GM21381 (cell line): ENCODE measurements around the gene GSTM5.
"Not testable (repeated sequence)": the region's sequence is repeated elsewhere in the genome, so short reads cannot be mapped to it uniquely, and the experiment has no call there.

Source experiments
- ATAC-seq: cut with Tn5 transposase; IDR thresholded peaks from one replicate; pipeline ENCODE4 v1.9.1; 2021; ENCODE audit warnings: mild to moderate bottlenecking, moderate library complexity; ENCODE audit not compliant: unreplicated experiment

The GSTM5 gene

DNA sequence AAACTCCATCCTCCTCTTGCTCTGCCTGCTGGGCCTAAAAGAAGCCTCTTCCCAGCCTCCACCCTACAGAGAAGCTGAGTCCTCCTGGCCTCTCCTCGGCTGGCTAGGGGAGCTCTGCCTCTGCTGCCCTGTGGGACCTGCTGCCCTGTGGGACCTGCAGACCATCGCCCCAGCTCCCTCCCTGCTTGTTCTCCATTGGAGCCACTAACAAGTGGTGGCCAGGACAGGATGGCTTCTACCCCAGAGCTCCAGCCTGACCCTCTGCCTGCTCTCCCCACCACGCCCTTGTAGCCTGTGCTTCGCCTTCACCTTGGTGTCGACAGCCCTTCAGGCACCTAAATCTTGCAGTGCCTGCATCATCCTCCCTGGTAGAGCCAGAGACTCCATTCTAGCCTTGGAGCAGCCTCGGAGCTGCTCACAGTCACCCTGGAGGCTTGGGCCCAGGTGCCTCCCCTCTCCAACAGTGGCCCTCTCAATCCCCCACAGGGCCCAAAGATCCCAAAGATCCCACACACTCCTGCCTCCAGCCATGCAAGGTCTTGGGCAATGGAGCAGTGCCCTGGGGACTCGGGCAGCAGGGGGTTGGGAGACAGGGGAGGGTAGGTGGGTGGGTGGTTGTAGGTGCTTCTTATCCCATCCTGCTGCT, 48.7 kb downstream of the GSTM5 start:
- ATAC-seq, result no peak

DNA sequence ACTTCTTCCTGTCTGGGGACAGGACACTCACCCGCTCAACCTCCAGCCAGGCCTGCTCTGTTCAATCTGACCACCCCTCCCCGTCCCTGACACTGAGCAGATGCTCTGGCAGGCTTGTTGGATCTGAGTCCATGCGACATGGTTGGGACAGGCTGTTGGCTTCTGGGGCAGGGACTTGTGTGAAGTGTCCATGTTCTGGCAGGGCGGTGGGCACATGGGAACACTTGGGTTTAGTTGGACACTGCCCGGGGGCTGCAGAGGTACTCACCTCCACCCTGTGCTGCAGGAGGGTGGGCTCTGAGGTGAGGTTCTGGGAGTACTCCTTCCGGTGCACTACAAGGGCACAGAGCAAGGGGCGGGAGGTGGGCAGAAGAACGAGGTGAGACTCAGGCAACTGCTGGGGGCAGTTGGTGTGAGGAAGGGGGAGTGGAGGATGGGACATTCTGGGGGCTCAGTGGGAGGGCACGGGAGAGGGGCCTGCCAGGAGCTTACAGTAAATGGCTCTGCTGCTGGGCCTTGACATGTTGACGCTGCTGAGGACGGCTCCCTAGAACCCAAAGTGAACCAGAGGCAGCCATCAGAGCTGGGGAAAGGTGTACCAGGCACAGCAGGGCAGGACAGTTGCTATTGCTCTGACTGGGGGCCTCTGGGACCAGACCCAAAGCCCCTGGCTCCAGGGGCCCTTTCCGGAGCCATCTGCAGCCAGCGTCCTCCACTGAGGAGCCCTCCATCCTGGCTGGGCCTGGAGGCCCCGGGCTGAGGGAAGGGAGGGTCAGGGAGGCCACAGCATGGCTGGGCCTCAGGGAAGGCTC, 49.4 kb downstream of the GSTM5 start:
- ATAC-seq, result no peak

DNA sequence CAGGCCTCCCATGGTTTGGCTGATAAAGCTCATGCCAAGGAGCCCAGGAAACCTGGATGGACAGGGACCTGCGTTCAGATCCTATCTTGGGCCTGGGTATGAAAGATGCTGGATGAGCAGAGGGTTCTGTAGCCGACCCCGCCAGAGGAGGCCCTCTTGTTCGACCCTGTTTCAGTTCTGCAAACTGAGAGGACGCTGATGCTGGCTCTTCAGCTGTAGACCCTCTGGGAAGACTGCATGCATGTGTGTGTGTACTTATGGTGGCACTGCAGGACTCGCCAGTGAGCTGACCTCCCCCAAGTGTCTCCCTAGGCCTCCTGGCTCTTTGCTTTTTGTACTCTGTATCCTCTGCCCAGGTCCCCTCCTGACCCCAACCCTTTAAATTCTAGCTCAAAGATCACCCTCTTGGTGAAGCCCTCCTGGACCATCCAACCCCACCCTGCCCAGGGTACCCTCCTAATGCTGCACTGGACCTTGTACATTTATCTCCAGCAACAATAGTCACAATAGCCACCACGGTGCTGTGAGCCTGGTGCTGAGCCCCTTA, 50.1 kb downstream of the GSTM5 start:
- ATAC-seq, result no peak

DNA sequence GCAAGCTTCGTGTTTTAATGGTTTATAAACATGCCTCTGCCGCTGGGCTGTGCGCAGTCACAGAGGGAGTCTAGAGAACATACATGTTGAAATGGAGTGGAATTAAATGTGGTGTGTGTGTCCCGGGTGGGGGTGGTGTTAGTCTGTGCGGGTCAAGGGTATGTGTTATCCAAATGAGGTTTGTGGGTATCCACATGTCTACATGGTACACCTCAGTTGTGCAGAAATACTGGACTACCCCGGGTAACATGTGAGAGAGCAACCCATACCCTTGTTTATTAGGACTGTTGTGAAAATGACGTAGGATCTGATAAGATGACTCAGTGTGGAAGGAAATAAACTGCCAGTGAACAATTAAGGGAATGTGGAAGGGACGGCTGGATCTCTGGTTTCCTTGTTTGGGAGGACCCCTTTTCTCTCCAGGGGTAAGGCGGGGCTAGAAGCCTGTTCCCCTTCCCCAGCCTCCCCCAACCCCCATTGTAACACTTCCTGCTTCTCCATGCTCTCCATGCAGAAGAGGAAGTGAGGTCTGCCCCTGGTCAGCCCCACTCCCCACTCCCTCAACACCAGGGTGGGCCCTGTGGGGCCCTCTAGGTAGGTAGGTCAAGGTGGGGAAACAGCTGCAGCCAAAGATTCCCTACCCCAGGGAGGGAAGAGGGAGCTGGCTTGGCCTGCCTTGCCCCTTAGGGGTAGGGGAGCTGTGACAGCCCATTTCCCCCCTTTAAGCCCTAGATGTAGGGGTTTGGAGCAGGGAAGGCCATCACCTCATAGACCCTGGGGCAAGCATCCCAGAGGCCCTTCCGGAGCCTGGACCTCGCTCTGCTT, 51.0 kb downstream of the GSTM5 start:
- ATAC-seq, result no peak

DNA sequence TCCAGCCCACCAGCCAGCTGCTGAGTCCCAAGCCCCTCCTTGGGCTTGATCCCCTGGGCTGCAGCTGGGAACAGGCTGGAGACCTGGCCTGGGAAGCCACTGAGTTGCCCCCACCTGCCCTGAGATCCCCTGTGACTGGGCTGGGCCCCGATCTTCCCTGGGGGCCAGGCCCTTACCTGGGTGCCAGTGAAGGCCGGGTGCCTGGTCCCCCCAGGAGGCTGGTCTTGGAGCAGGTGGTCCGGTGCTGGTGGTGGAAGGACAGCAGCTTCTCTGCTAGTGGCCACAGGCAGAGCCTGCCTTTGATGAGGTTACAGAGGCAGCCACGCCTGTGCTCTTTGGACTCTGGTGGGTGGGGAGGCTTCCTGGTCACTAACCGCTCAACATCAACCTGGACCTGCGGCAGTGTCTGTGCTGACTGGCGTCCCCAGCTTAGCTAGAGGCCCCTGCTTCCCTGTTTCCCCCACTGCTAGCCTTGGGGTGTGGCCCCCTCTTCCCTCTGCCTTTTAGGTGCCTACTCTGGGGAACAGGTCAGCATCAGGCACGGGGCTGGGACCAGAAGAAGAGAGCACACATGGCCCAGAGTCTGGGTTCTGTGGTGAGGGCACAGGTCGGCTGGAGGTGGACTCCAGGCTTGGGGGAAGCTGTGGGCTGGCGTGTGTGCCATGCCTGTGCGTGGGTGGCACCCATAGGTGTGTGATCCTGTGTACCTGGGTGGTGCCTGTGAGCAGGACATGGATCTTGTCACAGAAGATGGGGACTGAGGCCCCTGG, 51.8 kb downstream of the GSTM5 start, which contains the start of gene EPS8L3:
Gene EPS8L3, minus strand, starts transcription at position 278 of the 770 bp plus-strand sequence. CDS start 2,174 bp downstream, outside the sequence.
- no peak for ATAC-seq

DNA sequence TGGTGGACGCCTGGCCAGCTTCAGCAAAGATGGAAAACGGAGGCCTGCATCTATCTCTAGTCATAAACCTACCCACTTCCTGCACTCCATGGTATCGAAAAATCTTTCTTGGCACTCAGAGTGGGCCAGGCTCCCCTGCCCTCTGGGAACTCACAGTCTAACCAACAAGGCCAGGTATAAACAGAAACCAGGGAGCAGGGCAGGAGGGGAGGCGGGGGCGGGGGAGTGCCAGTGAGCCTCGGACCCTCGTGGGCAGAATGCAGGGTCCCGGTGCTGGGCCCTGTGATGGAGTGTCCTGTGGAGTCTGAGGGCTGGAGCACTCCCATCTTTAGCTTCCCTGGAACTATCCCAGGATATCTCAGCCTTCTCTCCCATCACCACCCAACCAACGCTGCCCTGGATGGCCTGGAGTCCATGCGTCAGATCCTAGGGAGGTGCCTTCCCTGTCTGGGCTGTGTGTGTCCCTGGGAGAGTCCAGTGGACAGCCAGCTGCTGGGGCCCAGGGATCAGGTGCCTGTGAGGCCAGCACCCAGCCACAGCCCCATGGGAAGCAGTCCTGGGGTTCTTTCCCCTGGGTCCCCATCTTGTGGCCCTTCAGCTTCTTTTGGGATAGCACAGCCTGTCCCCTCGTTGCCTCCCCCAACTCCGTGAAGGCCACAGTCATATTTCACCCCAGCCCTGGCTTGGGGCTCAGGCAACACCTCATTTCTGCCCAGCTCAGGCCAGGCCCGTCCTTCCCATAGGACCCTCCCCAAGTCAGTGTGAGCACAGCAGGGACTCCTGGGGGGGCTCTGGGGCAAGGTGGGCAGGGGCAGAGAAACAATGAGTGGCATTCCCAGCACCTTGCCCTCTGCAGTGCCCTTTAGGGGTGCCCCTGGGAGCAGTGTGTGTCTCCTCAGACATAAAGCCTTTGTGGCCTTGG, 52.8 kb downstream of the GSTM5 start:
- ATAC-seq, result no peak

DNA sequence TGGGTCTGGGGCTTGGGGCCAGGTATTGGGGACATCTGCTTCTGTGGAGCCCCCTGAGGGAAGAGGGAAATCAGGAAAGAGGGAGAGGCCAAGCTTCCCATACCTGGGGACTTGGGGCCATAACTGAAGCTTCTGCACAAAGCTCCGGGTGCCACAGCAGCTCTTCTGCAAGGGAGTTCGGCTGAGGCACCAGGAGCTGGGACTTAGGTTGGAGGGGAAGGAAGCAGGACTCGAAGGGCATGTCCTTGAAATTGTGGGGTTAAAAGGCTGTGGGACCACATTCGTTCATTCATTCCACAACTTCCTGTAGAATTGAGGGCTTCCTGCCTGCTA, 53.4 kb downstream of the GSTM5 start:
- no peak for ATAC-seq

DNA sequence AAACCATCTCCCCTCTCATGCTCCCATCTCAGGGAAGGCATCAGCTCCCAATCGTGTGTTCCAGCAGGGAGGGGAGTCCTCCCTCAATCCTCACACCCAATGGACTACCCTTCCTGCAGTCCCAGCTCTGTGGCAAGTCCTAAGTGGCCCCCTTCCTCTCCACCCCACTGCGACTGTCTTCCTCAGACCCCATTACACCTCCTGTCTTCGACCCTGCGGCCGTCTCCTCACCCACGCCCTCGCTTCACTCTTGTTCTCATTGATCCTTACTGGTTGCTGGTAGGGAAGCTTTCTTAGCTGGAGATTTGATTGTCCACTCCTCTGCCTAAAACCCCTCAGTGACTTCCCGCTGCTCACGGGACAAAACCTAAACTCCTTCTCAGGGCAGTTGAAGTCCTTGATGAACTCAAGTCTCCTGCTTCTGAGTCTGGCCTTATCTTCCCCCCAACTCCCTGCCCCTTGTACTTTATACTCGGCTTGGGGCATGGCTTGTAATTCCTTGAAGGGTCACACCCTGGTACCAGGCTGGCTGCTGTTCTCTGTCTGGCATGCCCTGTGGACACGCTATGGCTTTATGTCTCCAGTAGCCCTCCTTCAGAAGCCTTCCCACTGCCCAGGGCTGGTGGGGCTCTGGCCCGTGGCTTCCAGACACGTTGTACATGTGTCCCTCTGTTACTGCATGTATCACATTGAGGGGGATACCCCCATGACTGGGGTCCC, 54.0 kb downstream of the GSTM5 start:
- ATAC-seq, result no peak

DNA sequence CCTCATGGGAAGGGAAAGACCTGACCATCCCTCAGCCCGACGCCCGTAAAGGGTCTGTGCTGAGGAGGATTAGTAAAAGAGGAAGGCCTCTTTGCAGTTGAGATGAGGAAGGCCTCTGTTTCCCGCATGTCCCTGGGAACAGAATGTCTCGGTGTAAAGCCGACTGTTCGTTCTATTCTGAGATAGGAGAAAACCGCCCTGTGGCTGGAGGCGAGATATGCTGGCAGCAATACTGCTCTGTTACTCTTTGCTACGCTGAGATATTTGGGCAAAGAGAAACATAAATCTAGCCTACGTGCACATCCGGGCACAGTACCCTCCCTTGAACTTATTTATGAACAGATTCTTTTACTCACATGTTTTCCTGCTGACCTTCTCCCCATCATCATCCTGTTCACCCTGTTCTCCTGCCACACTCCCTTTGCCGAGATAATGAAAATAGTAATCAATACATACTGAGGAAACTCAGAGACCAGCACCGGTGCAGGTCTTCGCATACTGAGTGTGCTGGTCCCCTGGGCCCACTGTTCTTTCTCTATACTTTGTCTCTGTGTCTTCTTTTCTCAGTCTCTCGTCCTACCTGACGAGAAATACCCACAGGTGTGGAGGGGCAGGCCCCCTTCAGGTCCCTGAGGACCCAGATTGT, 55.1 kb downstream of the GSTM5 start:
- ATAC-seq, result not testable (repeated sequence)
